K562 (cell line): Measurements from ENCODE around the gene POLR1B. TPM values are rescaled to one million over a fixed set of nuclear protein-coding genes. Genes with fewer than 3 reads are reported as not detected.

ENCODE experiments used
- BCL6 ChIP-seq: fragments of 250-450 bp; sonication (Bioruptor Pico); IDR thresholded peaks from 2 replicates; pipeline ENCODE4 v1.4.0; 2020
- CAMTA2 ChIP-seq: fragments of 250-450 bp; sonication (Bioruptor Pico); conservative IDR thresholded peaks from 2 replicates; pipeline ENCODE4 v1.5.1; 2022
- CBX8 ChIP-seq: fragments of 200-600 bp; sonication (generic); IDR thresholded peaks from 2 replicates; pipeline ENCODE4 v1.6.1; 2012; ENCODE audit warnings: borderline replicate concordance, mixed run types, low read depth, mild to moderate bottlenecking, moderate library complexity, mixed read lengths, low read length, control low read depth, inconsistent platforms; ENCODE audit not compliant: poor library complexity, severe bottlenecking; ENCODE audit errors: extremely low read depth
- DPF2 ChIP-seq: fragments of 450-650 bp; IDR thresholded peaks from 2 replicates; pipeline ENCODE4 v1.6.1; 2016
- HMG20A ChIP-seq: fragments of 450-650 bp; formaldehyde crosslinking; conservative IDR thresholded peaks from 2 replicates; pipeline ENCODE4 v1.4.0; 2020; ENCODE audit warnings: mild to moderate bottlenecking, mixed read lengths
- HSF4 ChIP-seq: fragments of 250-450 bp; sonication (Bioruptor Pico); IDR thresholded peaks from 2 replicates; pipeline ENCODE4 v2.1.2; 2022; ENCODE audit warnings: mild to moderate bottlenecking, moderate library complexity, borderline replicate concordance
- KDM4B ChIP-seq, 2 experiments: fragments of 450-650 bp in 1 of 2; sonication (generic) in 1 of 2; IDR thresholded peaks; 2 replicates each; pipeline ENCODE4 v1.6.1; 2016 to 2017; ENCODE audit warnings: borderline replicate concordance in 2 of 2, antibody characterized with exemption in 1 of 2, low read depth in 1 of 2, mild to moderate bottlenecking in 1 of 2
- MYBL2 ChIP-seq, 2 experiments: fragments of 450-650 bp in 1 of 2; sonication (generic) in 1 of 2; formaldehyde crosslinking in 1 of 2; IDR thresholded peaks; 2 replicates each; pipeline versions ENCODE4 v1.6.1 to v1.8.1; 2017 to 2022; ENCODE audit warnings: borderline replicate concordance in 1 of 2, inconsistent platforms in 1 of 2, low read depth in 1 of 2, mild to moderate bottlenecking in 1 of 2, missing genetic modification reagents in 1 of 2, moderate library complexity in 1 of 2
- RAD21 ChIP-seq, 2 experiments: fragments of 250-450 bp in 1 of 2; fragments of 450-650 bp in 1 of 2; sonication (Bioruptor Pico) in 1 of 2; formaldehyde crosslinking in 1 of 2; IDR thresholded peaks in 1 of 2; conservative IDR thresholded peaks in 1 of 2; 2 replicates each; pipeline versions ENCODE4 v1.4.0 to v1.8.0; 2020 to 2022; ENCODE audit warnings: mild to moderate bottlenecking in 2 of 2, moderate library complexity in 1 of 2
- RUNX1 ChIP-seq: sonication (generic); IDR thresholded peaks from 2 replicates; pipeline ENCODE4 v1.6.1; 2016; ENCODE audit warnings: antibody characterized with exemption, low read depth
- SMC3 ChIP-seq: conservative IDR thresholded peaks from 2 replicates; pipeline ENCODE4 v1.6.1; 2011; ENCODE audit warnings: low read depth, low read length, improper control_type of control experiment; ENCODE audit not compliant: insufficient read depth
- ZFX ChIP-seq: sonication (generic); formaldehyde crosslinking; IDR thresholded peaks from 2 replicates; pipeline ENCODE4 v1.8.0; 2022; ENCODE audit warnings: mild to moderate bottlenecking, missing genetic modification reagents, moderate library complexity
- ZNF384 ChIP-seq: IDR thresholded peaks from 2 replicates; pipeline ENCODE4 v1.6.1; 2012; ENCODE audit warnings: low read depth, low read length, improper control_type of control experiment
- polyA plus RNA-seq, 8 experiments: library from polyadenylated mRNA; depleted of rRNA in 4 of 8; stranded (reverse) in 5 of 8; unstranded in 3 of 8; fragments of >200 nt; fragmentation: Nextera tagmentation in 2 of 8; fragmentation: Illumina TruSeq in 1 of 8; extraction: Ambion mirVana in 2 of 8; extraction: Trizol in 1 of 8; gene quantifications; 2 replicates each; pipeline versions ENCODE4 v1.2.1 to v1.2.3, GENCODE V29; 2011 to 2014; ENCODE audit warnings: inconsistent platforms in 1 of 8, missing spikeins in 1 of 8
- total RNA-seq, 7 experiments: library from RNA; depleted of rRNA in 6 of 7; stranded (reverse); fragments of >200 nt in 6 of 7; fragmentation: Illumina TruSeq in 2 of 7; extraction: Trizol in 2 of 7; gene quantifications; 2 replicates each; pipeline versions ENCODE4 v1.2.1 to v1.2.3, GENCODE V29; 2011 to 2021; ENCODE audit warnings: low replicate concordance in 1 of 7
- TF ChIP-seq, protein P1 (sequence below), 3 experiments: IDR thresholded peaks in 2 of 3; conservative IDR thresholded peaks in 1 of 3; 2 replicates each; pipeline ENCODE4 v1.5.1; 2011 to 2012; ENCODE audit warnings: low read length in 3 of 3, mild to moderate bottlenecking in 3 of 3, control low read depth in 2 of 3, improper control_type of control experiment in 1 of 3, inconsistent platforms in 1 of 3, low read depth in 1 of 3, mixed read lengths in 1 of 3, moderate library complexity in 1 of 3; ENCODE audit not compliant: insufficient read depth in 2 of 3
- TF ChIP-seq, protein P2 (sequence below): IDR thresholded peaks from 2 replicates; pipeline ENCODE4 v1.6.1; 2016; ENCODE audit warnings: missing genetic modification characterization, missing compliant biosample characterization
- TF ChIP-seq, protein P3 (sequence below): sonication (generic); formaldehyde crosslinking; IDR thresholded peaks from 2 replicates; pipeline ENCODE4 v1.8.0; 2022; ENCODE audit warnings: mild to moderate bottlenecking, missing genetic modification reagents
- TF ChIP-seq, protein P4 (sequence below): fragments of 250-450 bp; sonication (Bioruptor Pico); IDR thresholded peaks from 2 replicates; pipeline ENCODE4 v1.8.0; 2021; ENCODE audit warnings: moderate library complexity, mild to moderate bottlenecking, inconsistent platforms
- TF ChIP-seq, protein P5 (sequence below): fragments of 450-650 bp; IDR thresholded peaks from 2 replicates; pipeline ENCODE4 v1.6.1; 2016; ENCODE audit warnings: low read depth, mild to moderate bottlenecking, moderate library complexity
- TF ChIP-seq, protein P6 (sequence below): fragments of 450-650 bp; IDR thresholded peaks from 2 replicates; pipeline ENCODE4 v1.6.1; 2016

POLR1B gene
- total and polyA plus RNA-seq, 9 of the 15 experiments (the other 6 are each of a cell fraction or from before 2014, with no cell fraction given) = 19.8 to 55.1 (median 40.2) TPM

DNA sequence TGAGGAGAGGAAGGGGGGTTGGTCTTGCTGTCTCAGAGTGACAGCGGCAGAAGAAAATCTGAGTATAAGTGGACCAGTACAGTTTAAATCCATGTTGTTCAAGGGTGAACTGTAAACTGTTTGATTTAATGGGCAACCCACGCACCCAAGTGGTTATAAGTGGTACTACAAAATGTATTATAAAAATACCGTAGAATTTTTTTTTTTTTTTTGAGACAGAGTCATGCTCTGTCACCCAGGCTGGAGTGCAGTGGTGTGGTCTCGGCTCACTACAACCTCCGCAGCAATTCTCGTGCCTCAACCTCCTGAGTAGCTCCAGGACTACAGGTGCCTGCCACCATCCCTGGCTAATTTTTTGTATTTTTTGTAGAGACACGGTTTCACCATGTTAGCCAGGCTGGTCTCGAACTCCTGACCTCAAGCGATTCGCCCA, 40.1 kb downstream of the POLR1B start (continued):
- TF ChIP-seq CBX8 = no peak
- TF ChIP-seq, protein P1, sequence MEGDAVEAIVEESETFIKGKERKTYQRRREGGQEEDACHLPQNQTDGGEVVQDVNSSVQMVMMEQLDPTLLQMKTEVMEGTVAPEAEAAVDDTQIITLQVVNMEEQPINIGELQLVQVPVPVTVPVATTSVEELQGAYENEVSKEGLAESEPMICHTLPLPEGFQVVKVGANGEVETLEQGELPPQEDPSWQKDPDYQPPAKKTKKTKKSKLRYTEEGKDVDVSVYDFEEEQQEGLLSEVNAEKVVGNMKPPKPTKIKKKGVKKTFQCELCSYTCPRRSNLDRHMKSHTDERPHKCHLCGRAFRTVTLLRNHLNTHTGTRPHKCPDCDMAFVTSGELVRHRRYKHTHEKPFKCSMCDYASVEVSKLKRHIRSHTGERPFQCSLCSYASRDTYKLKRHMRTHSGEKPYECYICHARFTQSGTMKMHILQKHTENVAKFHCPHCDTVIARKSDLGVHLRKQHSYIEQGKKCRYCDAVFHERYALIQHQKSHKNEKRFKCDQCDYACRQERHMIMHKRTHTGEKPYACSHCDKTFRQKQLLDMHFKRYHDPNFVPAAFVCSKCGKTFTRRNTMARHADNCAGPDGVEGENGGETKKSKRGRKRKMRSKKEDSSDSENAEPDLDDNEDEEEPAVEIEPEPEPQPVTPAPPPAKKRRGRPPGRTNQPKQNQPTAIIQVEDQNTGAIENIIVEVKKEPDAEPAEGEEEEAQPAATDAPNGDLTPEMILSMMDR (IDR thresholded peaks at IDR 0.05 in 2 of 3, conservative IDR thresholded peaks at IDR 0.05 in 1 of 3; ENCODE audit: insufficient read depth in 2 of 3, low read depth in 1 of 3, low read length in 3 of 3) = peak; percentile 47 to 74 (median 49)
- no peak for TF ChIP-seq ZFX (CRISPR knock-in tag)
- TF ChIP-seq CAMTA2 (CRISPR knock-in tag) = no peak
- TF ChIP-seq, protein P2, sequence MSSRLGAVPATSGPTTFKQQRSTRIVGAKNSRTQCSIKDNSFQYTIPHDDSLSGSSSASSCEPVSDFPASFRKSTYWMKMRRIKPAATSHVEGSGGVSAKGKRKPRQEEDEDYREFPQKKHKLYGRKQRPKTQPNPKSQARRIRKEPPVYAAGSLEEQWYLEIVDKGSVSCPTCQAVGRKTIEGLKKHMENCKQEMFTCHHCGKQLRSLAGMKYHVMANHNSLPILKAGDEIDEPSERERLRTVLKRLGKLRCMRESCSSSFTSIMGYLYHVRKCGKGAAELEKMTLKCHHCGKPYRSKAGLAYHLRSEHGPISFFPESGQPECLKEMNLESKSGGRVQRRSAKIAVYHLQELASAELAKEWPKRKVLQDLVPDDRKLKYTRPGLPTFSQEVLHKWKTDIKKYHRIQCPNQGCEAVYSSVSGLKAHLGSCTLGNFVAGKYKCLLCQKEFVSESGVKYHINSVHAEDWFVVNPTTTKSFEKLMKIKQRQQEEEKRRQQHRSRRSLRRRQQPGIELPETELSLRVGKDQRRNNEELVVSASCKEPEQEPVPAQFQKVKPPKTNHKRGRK (tag) = no peak
- peak; percentile 36; the same call in 1 of the 2 replicates for TF ChIP-seq SMC3
- TF ChIP-seq, protein P3, sequence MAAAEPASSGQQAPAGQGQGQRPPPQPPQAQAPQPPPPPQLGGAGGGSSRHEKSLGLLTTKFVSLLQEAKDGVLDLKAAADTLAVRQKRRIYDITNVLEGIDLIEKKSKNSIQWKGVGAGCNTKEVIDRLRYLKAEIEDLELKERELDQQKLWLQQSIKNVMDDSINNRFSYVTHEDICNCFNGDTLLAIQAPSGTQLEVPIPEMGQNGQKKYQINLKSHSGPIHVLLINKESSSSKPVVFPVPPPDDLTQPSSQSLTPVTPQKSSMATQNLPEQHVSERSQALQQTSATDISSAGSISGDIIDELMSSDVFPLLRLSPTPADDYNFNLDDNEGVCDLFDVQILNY = peak; percentile 57; the same call in 1 of the 2 replicates
- TF ChIP-seq, protein P4, sequence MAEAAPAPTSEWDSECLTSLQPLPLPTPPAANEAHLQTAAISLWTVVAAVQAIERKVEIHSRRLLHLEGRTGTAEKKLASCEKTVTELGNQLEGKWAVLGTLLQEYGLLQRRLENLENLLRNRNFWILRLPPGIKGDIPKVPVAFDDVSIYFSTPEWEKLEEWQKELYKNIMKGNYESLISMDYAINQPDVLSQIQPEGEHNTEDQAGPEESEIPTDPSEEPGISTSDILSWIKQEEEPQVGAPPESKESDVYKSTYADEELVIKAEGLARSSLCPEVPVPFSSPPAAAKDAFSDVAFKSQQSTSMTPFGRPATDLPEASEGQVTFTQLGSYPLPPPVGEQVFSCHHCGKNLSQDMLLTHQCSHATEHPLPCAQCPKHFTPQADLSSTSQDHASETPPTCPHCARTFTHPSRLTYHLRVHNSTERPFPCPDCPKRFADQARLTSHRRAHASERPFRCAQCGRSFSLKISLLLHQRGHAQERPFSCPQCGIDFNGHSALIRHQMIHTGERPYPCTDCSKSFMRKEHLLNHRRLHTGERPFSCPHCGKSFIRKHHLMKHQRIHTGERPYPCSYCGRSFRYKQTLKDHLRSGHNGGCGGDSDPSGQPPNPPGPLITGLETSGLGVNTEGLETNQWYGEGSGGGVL = no peak
- TF ChIP-seq HSF4 = no peak
- no peak for TF ChIP-seq DPF2
- TF ChIP-seq KDM4B (IDR thresholded peaks at IDR 0.05; ENCODE audit: borderline replicate concordance in 2 of 2, low read depth in 1 of 2) = no peak
- TF ChIP-seq RAD21 (CRISPR knock-in tag; conservative IDR thresholded peaks at IDR 0.05 in 1 of 2, IDR thresholded peaks at IDR 0.05 in 1 of 2) = peak; percentile 70 to 82
- no peak for TF ChIP-seq HMG20A (CRISPR knock-in tag)
- no peak for TF ChIP-seq BCL6 (CRISPR knock-in tag)
- TF ChIP-seq, protein P5, sequence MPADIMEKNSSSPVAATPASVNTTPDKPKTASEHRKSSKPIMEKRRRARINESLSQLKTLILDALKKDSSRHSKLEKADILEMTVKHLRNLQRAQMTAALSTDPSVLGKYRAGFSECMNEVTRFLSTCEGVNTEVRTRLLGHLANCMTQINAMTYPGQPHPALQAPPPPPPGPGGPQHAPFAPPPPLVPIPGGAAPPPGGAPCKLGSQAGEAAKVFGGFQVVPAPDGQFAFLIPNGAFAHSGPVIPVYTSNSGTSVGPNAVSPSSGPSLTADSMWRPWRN = no peak
- TF ChIP-seq RUNX1 = no peak
- peak; percentile 95 for TF ChIP-seq ZNF384
- TF ChIP-seq, protein P6, sequence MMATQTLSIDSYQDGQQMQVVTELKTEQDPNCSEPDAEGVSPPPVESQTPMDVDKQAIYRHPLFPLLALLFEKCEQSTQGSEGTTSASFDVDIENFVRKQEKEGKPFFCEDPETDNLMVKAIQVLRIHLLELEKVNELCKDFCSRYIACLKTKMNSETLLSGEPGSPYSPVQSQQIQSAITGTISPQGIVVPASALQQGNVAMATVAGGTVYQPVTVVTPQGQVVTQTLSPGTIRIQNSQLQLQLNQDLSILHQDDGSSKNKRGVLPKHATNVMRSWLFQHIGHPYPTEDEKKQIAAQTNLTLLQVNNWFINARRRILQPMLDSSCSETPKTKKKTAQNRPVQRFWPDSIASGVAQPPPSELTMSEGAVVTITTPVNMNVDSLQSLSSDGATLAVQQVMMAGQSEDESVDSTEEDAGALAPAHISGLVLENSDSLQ = peak; percentile 51; the same call in 1 of the 2 replicates
- peak; percentile 67 for TF ChIP-seq MYBL2 (IDR thresholded peaks at IDR 0.05; ENCODE audit: low read depth)
- TF ChIP-seq MYBL2 (CRISPR knock-in tag; IDR thresholded peaks at IDR 0.05; ENCODE audit: borderline replicate concordance) = no peak
